WERI-Rb-1 (cell line): Measurements from ENCODE around the gene AFTPH.

Experiments
- DNase-seq: peaks from one replicate; pipeline ENCODE4 v3.0.0-alpha.2; 2020
- H3K27ac ChIP-seq: fragments of 250-450 bp; sonication (Bioruptor Pico); 2 replicates; pipeline ENCODE4 v1.5.1; 2020; ENCODE audit warnings: mild to moderate bottlenecking, moderate library complexity
- H3K27me3 ChIP-seq: fragments of 250-450 bp; sonication (Bioruptor Pico); 2 replicates; pipeline ENCODE4 v1.5.1; 2021; ENCODE audit warnings: mild to moderate bottlenecking, low read depth, moderate library complexity; ENCODE audit not compliant: insufficient read depth, severe bottlenecking
- H3K36me3 ChIP-seq: fragments of 250-450 bp; sonication (Bioruptor Pico); 2 replicates; pipeline ENCODE4 v1.5.1; 2020; ENCODE audit warnings: mild to moderate bottlenecking, moderate library complexity
- H3K4me3 ChIP-seq: 2 replicates; pipeline ENCODE4 v1.5.1; 2011; ENCODE audit warnings: low read depth, mild to moderate bottlenecking, control low read depth, low read length
- H3K9me3 ChIP-seq: fragments of 250-450 bp; sonication (Bioruptor Pico); 2 replicates; pipeline ENCODE4 v1.5.1; 2021; ENCODE audit warnings: mild to moderate bottlenecking, moderate library complexity; ENCODE audit not compliant: severe bottlenecking
- TF ChIP-seq, protein P1 (sequence below): IDR thresholded peaks from 2 replicates; pipeline ENCODE4 v1.5.1; 2011; ENCODE audit warnings: low read depth, mild to moderate bottlenecking, control low read depth, inconsistent platforms, low read length

AFTPH gene

GRCh38 chr2:64607381-64608304, 83.5 kb downstream of the AFTPH start:
- Histone ChIP-seq H3K27me3 (no peaks in the 10 kb centered on the region), H3K9me3 (peaks cover 3% of the 10 kb centered on the region), H3K36me3 (no peaks in the 10 kb centered on the region), H3K4me3 (no peak overlapping the region), H3K27ac (no peak overlapping the region)
- no peak for DNase-seq
- TF ChIP-seq, protein P1, sequence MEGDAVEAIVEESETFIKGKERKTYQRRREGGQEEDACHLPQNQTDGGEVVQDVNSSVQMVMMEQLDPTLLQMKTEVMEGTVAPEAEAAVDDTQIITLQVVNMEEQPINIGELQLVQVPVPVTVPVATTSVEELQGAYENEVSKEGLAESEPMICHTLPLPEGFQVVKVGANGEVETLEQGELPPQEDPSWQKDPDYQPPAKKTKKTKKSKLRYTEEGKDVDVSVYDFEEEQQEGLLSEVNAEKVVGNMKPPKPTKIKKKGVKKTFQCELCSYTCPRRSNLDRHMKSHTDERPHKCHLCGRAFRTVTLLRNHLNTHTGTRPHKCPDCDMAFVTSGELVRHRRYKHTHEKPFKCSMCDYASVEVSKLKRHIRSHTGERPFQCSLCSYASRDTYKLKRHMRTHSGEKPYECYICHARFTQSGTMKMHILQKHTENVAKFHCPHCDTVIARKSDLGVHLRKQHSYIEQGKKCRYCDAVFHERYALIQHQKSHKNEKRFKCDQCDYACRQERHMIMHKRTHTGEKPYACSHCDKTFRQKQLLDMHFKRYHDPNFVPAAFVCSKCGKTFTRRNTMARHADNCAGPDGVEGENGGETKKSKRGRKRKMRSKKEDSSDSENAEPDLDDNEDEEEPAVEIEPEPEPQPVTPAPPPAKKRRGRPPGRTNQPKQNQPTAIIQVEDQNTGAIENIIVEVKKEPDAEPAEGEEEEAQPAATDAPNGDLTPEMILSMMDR: no peak

- TF ChIP-seq, protein P1: no peak
- Histone ChIP-seq H3K4me3 (no peak overlapping the region), H3K27me3 (no peaks in the 10 kb centered on the region)
Observed at GRCh38 chr2:64608867-64609226, 84.7 kb downstream of the AFTPH start.

DNA sequence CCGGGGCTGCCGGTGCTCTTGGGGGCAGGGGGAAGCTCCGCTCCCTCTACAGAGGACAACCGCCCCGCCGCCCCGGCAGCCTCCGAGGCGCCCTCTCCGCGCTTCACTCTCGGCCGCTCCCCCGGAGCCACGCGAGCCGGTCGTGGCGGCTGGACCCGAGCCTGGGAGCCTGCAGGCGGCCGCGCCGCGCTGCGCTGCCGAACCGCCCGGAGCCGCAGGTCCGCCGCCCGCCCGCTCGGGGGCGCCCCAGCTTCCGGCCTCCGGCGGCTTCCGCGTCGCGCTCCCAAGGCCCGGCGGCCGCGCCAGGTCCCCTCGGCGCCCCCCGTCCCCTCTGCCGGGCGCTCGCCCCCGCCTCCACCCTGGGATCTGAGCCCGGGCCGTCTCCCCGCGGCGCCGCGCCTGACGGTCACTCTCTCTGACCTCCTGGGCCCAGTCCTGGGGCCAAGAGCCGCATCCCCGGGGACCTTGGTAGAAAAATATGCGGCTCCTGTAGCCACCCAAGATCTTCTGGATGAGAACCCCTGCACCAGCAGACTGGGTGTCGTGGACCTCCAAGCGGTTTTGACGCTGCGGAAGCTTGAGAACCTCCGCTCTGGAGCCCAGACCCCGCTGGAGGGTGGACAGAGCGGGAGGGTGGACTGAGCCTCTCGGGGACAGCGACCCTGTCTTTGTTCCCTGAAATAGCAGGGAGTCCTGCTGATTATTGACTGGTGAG, 85.3 kb downstream of the AFTPH start:
- Histone ChIP-seq H3K27me3 (no peaks in the 10 kb centered on the region), H3K36me3 (no peaks in the 10 kb centered on the region), H3K27ac (no peak overlapping the region), H3K4me3 (no peak overlapping the region), H3K9me3 (no peaks in the 10 kb centered on the region)
- no peak for DNase-seq
- TF ChIP-seq, protein P1: no peak

More at GRCh38 chr2:64608867-64609226, 84.7 kb downstream of the AFTPH start:
- Histone ChIP-seq H3K27ac (no peak overlapping the region), H3K9me3 (peaks cover 3% of the 10 kb centered on the region), H3K36me3 (no peaks in the 10 kb centered on the region)
- DNase-seq: no peak

GRCh38 chr2:64609942-64610281, 85.8 kb downstream of the AFTPH start:
- Histone ChIP-seq H3K36me3 (no peaks in the 10 kb centered on the region), H3K27me3 (no peaks in the 10 kb centered on the region), H3K4me3 (no peak overlapping the region), H3K9me3 (no peaks in the 10 kb centered on the region), H3K27ac (no peak overlapping the region)
- DNase-seq: no peak
- TF ChIP-seq, protein P1: no peak

DNA sequence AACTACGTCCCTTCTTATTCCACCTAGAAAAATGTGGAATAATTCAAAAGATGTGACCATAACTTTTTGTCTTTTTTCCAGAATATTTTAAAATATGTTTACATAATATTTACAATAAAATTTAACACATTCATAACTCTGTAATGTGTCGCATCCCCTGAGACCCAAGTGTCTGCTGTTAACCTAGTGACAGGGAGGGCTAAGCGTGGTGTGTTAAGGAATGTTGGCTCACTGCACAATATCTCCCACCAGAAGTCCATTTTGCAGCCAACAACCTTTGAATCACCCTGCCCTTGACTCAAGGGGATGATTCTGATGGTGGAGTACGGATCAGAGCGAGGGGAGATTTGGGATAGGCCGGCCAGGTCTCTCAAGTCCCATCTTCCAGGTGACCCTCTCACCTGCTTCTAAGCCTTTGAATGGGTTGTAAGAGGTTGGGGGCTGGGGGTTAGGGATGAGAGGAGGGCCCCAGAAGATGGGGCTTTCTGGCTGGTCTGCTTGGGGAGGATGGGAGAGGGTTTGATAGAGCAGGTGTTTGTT, 86.3 kb downstream of the AFTPH start:
- Histone ChIP-seq H3K27ac (no peak overlapping the region), H3K9me3 (no peaks in the 10 kb centered on the region), H3K4me3 (no peak overlapping the region), H3K36me3 (no peaks in the 10 kb centered on the region), H3K27me3 (no peaks in the 10 kb centered on the region)
- TF ChIP-seq, protein P1: no peak
- no peak for DNase-seq
